HEK293 (cell line): ENCODE measurements around the gene ZFTA.

ENCODE experiments used
- ATF2 ChIP-seq: fragments of 450-650 bp; formaldehyde crosslinking; IDR thresholded peaks from 2 replicates; pipeline ENCODE4 v1.5.1; 2016; ENCODE audit warnings: missing biosample characterization, missing genetic modification characterization, low read depth
- GLIS1 ChIP-seq: fragments of 450-650 bp; formaldehyde crosslinking; IDR thresholded peaks from 2 replicates; pipeline ENCODE4 v1.5.1; 2016; ENCODE audit warnings: missing biosample characterization, missing genetic modification characterization
- GLIS2 ChIP-seq: fragments of 450-650 bp; formaldehyde crosslinking; IDR thresholded peaks from 2 replicates; pipeline ENCODE4 v1.5.1; 2016; ENCODE audit warnings: missing biosample characterization, missing genetic modification characterization
- HIC1 ChIP-seq: fragments of 450-650 bp; formaldehyde crosslinking; IDR thresholded peaks from 2 replicates; pipeline ENCODE4 v1.5.1; 2016; ENCODE audit warnings: missing biosample characterization, missing genetic modification characterization
- INSM2 ChIP-seq: fragments of 450-650 bp; formaldehyde crosslinking; IDR thresholded peaks from 2 replicates; pipeline ENCODE4 v1.5.1; 2016; ENCODE audit warnings: missing biosample characterization, missing genetic modification characterization
- KLF17 ChIP-seq: fragments of 450-650 bp; formaldehyde crosslinking; IDR thresholded peaks from 2 replicates; pipeline ENCODE4 v1.5.1; 2016; ENCODE audit warnings: missing biosample characterization, missing genetic modification characterization
- KLF8 ChIP-seq: fragments of 450-650 bp; formaldehyde crosslinking; IDR thresholded peaks from 2 replicates; pipeline ENCODE4 v1.5.1; 2016; ENCODE audit warnings: missing biosample characterization, missing genetic modification characterization
- KLF9 ChIP-seq: fragments of 450-650 bp; formaldehyde crosslinking; IDR thresholded peaks from 2 replicates; pipeline ENCODE4 v1.5.1; 2016; ENCODE audit warnings: missing biosample characterization, missing genetic modification characterization, low read depth
- PRDM10 ChIP-seq: fragments of 450-650 bp; formaldehyde crosslinking; IDR thresholded peaks from 2 replicates; pipeline ENCODE4 v1.5.1; 2016; ENCODE audit warnings: missing biosample characterization, missing genetic modification characterization
- RBAK ChIP-seq: fragments of 450-650 bp; formaldehyde crosslinking; IDR thresholded peaks from 2 replicates; pipeline ENCODE4 v1.5.1; 2016; ENCODE audit warnings: missing biosample characterization, missing genetic modification characterization
- TRIM28 ChIP-seq: IDR thresholded peaks from 2 replicates; pipeline ENCODE4 v1.6.1; 2011; ENCODE audit warnings: low read length, control low read depth, borderline replicate concordance
- WT1 ChIP-seq: fragments of 450-650 bp; formaldehyde crosslinking; IDR thresholded peaks from 2 replicates; pipeline ENCODE4 v1.5.1; 2016; ENCODE audit warnings: missing biosample characterization, missing genetic modification characterization
- ZBTB1 ChIP-seq: fragments of 450-650 bp; formaldehyde crosslinking; IDR thresholded peaks from 2 replicates; pipeline ENCODE4 v1.5.1; 2016; ENCODE audit warnings: missing biosample characterization, missing genetic modification characterization
- ZBTB17 ChIP-seq: fragments of 450-650 bp; formaldehyde crosslinking; IDR thresholded peaks from 2 replicates; pipeline ENCODE4 v1.5.1; 2016; ENCODE audit warnings: missing biosample characterization, missing genetic modification characterization
- ZBTB20 ChIP-seq: fragments of 450-650 bp; formaldehyde crosslinking; IDR thresholded peaks from 2 replicates; pipeline ENCODE4 v1.5.1; 2016; ENCODE audit warnings: missing biosample characterization, missing genetic modification characterization
- ZBTB21 ChIP-seq: fragments of 450-650 bp; formaldehyde crosslinking; IDR thresholded peaks from 2 replicates; pipeline ENCODE4 v1.5.1; 2017; ENCODE audit warnings: missing biosample characterization, missing genetic modification characterization
- ZEB2 ChIP-seq: fragments of 450-650 bp; formaldehyde crosslinking; IDR thresholded peaks from 2 replicates; pipeline ENCODE4 v1.5.1; 2016; ENCODE audit warnings: missing biosample characterization, missing genetic modification characterization
- ZFHX2 ChIP-seq: fragments of 450-650 bp; formaldehyde crosslinking; conservative IDR thresholded peaks from 2 replicates; pipeline ENCODE4 v1.5.1; 2016; ENCODE audit warnings: missing biosample characterization, missing genetic modification characterization
- ZNF214 ChIP-seq: fragments of 450-650 bp; formaldehyde crosslinking; IDR thresholded peaks from 2 replicates; pipeline ENCODE4 v1.5.1; 2017; ENCODE audit warnings: missing biosample characterization, mild to moderate bottlenecking, missing genetic modification characterization, borderline replicate concordance
- ZNF280D ChIP-seq: fragments of 450-650 bp; formaldehyde crosslinking; IDR thresholded peaks from 2 replicates; pipeline ENCODE4 v1.5.1; 2016; ENCODE audit warnings: missing biosample characterization, missing genetic modification characterization
- ZNF341 ChIP-seq: fragments of 450-650 bp; formaldehyde crosslinking; IDR thresholded peaks from 2 replicates; pipeline ENCODE4; 2016; ENCODE audit warnings: low read depth, missing biosample characterization, missing genetic modification characterization
- ZNF366 ChIP-seq: fragments of 450-650 bp; formaldehyde crosslinking; conservative IDR thresholded peaks from 2 replicates; pipeline ENCODE4 v1.5.1; 2016; ENCODE audit warnings: missing biosample characterization, missing genetic modification characterization
- ZNF394 ChIP-seq: fragments of 450-650 bp; formaldehyde crosslinking; IDR thresholded peaks from 2 replicates; pipeline ENCODE4 v1.5.1; 2016; ENCODE audit warnings: missing biosample characterization, missing genetic modification characterization, mild to moderate bottlenecking, moderate library complexity, borderline replicate concordance
- ZNF473 ChIP-seq: fragments of 450-650 bp; formaldehyde crosslinking; IDR thresholded peaks from 2 replicates; pipeline ENCODE4 v1.5.1; 2017; ENCODE audit warnings: missing biosample characterization, missing genetic modification characterization
- ZNF501 ChIP-seq: fragments of 450-650 bp; formaldehyde crosslinking; IDR thresholded peaks from 2 replicates; pipeline ENCODE4 v1.5.1; 2016; ENCODE audit warnings: missing biosample characterization, missing genetic modification characterization
- ZNF654 ChIP-seq: fragments of 450-650 bp; formaldehyde crosslinking; IDR thresholded peaks from 2 replicates; pipeline ENCODE4 v1.5.1; 2016; ENCODE audit warnings: low read depth, missing biosample characterization, missing genetic modification characterization

The ZFTA gene

GRCh38 chr11:63802637-63803414 is 34.3 kb upstream of the ZFTA start (continued):
- TF ChIP-seq ZNF654 (tag by site-specific recombination): no peak
- TF ChIP-seq ZEB2 (tag by site-specific recombination): peak; percentile 61; the same call in 1 of the 2 replicates
- peak; percentile 30; the same call in 1 of the 2 replicates for TF ChIP-seq KLF9 (tag by site-specific recombination)
- no peak for TF ChIP-seq ZNF473 (tag by site-specific recombination)
- TF ChIP-seq ZBTB17 (tag by site-specific recombination): peak; percentile 73
- peak; percentile 51; the same call in 1 of the 2 replicates for TF ChIP-seq PRDM10
- TF ChIP-seq ATF2 (tag by site-specific recombination): no peak
- peak; percentile 48 for TF ChIP-seq ZFHX2 (tag by site-specific recombination)
- TF ChIP-seq HIC1 (tag by site-specific recombination): 0 out of 2 replicates have a peak, but pooled peaks have one; percentile 19
- TF ChIP-seq GLIS1: no peak
- peak; percentile 32; the same call in 1 of the 2 replicates for TF ChIP-seq ZBTB20
- TF ChIP-seq ZNF366 (tag by site-specific recombination): peak; percentile 34; the same call in 1 of the 2 replicates
- TF ChIP-seq ZNF501 (tag by site-specific recombination): peak; percentile 58; the same call in 1 of the 2 replicates
- TF ChIP-seq ZNF214 (tag by site-specific recombination): no peak
- 0 out of 2 replicates have a peak, but pooled peaks have one; percentile 24 for TF ChIP-seq KLF17
- TF ChIP-seq ZBTB21 (tag by site-specific recombination): peak; percentile 38
- no peak for TF ChIP-seq GLIS2 (tag by site-specific recombination)
- TF ChIP-seq ZNF341 (tag by site-specific recombination): no peak
- TF ChIP-seq INSM2 (tag by site-specific recombination): peak; percentile 41; the same call in 1 of the 2 replicates
- peak; percentile 79 for TF ChIP-seq TRIM28
- TF ChIP-seq RBAK: no peak
- no peak for TF ChIP-seq ZNF280D (tag by site-specific recombination)
- TF ChIP-seq ZBTB1 (tag by site-specific recombination): no peak
- peak; percentile 45; the same call in 1 of the 2 replicates for TF ChIP-seq WT1
- peak; percentile 34; the same call in 1 of the 2 replicates for TF ChIP-seq KLF8 (tag by site-specific recombination)
- TF ChIP-seq ZNF394: peak; percentile 30; the same call in 1 of the 2 replicates
